Measurements from ENCODE around the gene COL4A6.

The COL4A6 gene

GRCh38 chrX:108114541-108114940, 323.7 kb downstream of the COL4A6 start:
- ATAC-seq = no peak
- no peak overlapping the region for H3K27ac Mint-ChIP-seq
- no peaks in the 10 kb centered on the region for H3K27me3 Mint-ChIP-seq
- H3K4me1 Mint-ChIP-seq = no peaks in the 10 kb centered on the region
- H3K36me3 Mint-ChIP-seq = peaks cover 26% of the 10 kb centered on the region
- H3K9me3 Mint-ChIP-seq = peaks cover 4% of the 10 kb centered on the region
- no peak overlapping the region for H3K4me3 Mint-ChIP-seq
